HG02588 (cell line): ENCODE measurements around the gene TEKT5.
"Not testable (repeated sequence)": the region's sequence is repeated elsewhere in the genome, so short reads cannot be mapped to it uniquely, and the experiment has no call there.

Source experiments
- ATAC-seq: cut with Tn5 transposase; IDR thresholded peaks from one replicate; pipeline ENCODE4 v1.9.1; 2021; ENCODE audit warnings: mild to moderate bottlenecking, moderate library complexity; ENCODE audit not compliant: unreplicated experiment

The TEKT5 gene

DNA sequence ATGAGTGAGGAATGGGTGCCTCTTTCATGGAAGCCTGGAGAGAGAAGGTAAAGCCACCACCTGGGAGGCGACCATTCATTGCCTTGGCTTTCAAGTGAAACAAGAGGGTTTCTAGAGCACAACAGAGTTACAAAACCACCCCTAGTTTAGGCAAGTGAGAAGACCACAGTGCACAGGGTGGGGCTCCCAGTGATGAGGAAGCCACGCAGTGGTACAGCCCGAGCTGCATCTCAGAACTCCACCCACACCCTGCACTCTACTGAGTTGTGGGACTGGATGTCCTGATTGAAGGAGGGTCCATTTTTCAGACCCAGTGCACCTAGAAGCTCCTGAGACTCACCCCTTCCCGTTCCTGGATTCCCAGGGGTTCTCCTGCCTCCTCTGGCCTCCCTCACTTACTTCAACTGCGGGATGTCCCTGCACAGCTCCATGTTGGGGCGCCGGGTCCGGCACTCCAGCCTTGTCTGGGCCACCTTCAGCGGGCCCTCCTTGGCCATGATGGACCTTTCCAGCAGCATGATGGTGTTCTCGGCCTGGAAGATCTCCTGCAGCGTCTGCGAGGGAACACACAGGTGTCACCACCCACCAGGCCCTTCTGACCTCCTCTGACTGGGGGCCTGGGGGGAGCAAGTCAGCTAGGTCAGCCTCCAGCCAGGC lies 59.2 kb downstream of the TEKT5 start:
- no peak for ATAC-seq

DNA sequence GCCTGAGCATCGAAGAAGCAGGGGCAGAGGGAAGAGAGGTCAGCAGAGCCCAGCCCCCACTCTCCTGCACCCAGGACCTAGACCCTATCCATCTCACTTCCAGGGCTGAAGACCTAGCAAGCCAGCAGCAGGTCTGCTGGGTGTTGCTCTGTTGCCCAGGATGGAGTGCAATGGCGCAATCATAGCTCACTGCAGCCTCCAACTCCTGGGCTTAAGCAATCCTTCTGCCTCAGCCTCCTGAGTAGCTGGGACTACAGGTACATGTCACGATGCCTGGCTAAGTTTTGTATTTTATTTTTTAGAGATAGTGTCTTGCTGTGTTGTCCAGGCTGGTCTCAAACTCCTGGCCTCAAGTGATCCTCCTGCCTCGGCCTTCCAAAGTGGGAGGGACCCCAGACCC lies 61.3 kb downstream of the TEKT5 start:
- not testable (repeated sequence) for ATAC-seq

DNA sequence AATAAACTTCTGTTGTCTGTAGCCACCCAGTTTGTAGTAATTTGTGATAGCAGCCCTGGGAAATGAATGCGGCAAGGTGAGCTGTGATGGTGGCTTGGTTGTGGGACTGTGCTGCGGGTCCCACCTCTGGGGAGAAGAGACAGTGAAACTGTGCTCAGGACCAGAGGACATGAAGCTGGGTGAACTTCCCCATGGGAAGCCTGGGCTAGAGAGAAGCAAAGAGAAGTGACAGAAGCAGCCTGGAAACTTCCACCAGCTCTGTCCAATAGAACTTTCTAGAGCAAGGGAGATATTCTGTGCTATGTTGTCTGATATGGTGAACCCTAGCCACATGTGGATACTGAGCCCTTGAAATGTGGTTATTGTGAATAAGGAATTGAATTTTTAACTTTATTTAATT lies 62.8 kb downstream of the TEKT5 start:
- ATAC-seq = no peak

DNA sequence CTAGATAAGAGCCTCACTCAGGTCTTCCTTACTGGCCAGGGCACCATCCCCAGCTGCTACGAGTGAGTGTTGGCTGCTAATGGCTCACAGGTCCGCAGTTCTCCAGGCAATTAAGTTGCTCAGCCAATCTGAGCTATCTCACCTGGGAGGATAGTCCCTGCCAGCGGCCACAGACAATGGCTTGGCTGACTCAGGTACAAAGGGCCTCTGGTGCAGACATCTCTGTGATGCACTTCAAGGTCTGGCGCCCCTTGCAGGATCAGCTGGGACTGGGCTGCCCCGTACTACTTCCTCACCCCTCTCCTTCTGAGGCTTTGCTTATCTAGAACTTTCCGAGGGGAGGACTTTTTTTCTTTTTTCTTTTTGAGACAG lies 65.2 kb downstream of the TEKT5 start:
- no peak for ATAC-seq

DNA sequence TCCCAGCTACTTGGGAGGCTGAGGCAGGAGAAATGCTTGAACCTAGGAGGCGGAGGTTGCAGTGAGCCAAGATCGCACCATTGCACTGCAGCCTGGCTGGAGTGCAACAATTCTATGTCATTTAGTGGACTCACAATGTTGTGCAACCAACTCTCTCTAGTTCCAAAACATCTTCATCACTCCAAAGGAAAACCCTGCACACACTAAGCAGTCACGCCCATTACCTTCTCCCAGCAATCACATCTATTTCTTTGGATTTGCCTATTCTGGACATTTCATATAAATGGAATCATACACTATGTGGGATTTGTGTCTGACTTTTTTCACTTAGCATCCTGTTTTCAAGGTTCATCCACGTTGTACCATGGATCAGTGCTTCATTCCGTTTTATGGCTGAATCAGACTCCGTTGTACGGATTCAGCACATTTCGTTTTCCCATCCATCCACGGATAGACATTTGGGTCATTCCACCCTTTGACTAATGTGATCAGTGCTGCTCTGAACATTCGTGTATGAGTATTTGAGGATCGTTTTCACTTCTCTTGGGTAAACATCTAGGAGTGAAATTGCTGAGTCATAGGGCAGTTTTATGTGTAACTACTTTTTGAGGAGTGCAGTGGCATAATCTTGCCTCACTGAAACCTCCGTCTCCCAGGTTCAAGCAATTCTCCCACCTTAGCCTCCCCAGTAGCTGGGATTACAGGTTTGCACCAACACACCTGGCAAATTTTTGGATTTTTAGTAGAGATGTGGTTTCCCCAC lies 69.0 kb downstream of the TEKT5 start:
- ATAC-seq = no peak

DNA sequence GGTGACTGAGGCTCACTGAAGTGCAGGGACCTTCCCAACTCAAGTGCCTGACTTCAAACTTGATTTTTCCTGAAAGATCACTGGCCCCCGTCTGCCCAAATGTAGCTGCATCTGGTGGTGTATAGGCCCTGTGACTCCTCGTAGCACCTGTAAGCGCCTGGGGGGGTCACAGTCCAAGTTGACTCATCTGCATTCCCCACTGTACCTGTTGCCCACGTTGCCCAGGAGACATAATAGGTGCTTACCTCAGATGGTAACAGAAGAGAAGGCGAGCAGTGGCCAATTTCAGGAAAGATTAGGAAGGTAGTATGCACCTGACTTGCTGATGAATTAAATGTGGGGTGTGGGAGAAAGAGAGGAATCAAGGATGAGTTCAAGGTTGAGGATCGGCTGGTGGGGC lies 70.2 kb downstream of the TEKT5 start:
- no peak for ATAC-seq

DNA sequence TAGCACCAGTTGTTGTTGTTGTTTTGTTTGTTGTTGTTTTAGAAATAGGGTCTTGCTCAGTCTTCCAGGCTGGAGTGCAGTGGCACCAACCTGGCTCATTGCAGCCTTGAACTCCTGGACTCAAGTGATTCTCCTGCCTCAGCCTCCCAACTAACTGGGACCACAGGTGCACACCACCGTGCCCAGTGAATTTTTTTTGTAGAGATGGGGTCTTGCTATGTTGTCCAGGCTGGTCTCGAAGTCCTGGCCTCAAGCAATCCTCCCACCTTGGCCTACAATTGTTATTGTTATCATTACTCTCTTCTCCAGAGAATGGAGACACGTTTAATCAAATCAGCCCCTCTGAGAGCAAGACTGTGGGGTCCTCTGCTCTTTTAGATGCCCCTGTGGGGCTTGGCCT lies 71.7 kb downstream of the TEKT5 start:
- no peak for ATAC-seq

DNA sequence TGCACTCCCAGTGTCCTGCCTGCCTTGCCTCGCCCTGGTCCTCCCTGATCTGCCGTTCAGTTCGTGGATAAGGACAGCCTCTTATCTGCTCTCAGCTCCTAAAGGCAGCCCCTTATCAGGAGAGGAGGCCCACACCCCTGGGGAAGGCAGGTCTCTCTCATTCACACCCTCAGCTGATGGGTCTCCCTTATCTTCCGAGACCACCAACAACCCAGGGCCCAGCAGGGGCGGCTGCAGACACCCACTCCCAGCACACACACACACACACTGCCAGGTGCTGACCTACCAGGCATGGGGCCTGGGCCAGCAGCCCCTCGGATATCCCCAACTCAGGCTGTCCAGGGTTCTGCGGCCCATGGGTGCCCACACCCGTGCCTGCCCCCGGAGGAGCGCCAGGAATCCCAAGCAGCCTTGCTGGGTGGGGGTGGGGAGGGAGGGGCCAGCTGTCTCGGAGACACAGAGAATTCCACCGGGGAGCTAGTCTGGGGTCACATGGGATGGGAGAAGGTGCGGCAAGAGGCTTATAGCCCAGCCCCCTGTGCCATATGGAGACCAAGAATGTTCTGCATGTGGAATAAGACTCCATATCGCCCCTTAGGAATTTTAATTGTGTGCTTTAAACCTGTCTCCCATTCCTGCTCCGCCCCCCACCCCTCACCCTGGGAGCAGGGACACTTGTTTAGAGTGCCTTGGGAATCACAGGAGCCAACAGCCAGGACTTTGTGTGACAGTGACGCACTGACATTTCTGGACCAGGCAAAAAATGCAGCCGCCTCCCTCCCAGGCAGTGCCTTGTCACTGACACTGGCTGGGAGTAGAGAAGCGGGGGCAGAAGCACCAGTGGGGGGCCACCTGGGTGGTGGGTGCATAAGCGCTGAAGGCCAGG lies 72.5 kb downstream of the TEKT5 start:
- no peak for ATAC-seq

DNA sequence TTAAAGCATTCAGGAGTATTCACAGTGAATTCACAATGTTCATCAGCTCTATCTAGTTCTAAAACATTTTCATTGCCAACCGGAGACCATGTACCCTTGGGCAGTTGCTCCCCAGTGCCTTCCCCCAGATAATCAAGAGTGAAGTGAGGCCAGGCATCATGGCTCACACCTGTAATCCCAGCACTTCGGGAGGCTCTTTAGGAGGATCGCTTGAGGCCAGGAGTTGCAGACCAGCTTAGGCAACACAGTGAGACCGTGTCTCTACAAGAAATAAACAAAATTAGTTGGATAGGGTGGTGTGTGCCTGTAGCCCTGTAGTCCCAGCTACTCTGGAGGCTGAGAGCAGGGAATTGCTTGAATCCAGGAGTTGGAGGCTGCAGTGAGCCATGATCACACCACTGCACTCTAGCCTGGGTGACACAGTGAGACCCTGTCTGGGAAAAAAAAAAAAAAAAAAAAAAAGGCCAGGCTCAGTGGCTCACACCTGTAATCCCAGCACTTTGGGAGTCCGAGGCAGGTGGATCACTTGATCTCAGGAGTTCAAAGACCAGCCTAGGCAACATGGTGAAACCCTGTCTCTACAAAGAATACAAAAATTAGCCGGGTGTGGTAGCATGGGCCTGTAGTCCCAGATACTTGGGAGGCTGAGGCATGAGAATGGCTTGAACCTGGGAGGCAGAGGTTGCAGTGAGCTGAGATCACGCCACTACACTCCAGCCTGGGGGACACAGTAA lies 73.3 kb downstream of the TEKT5 start:
- not testable (repeated sequence) for ATAC-seq

DNA sequence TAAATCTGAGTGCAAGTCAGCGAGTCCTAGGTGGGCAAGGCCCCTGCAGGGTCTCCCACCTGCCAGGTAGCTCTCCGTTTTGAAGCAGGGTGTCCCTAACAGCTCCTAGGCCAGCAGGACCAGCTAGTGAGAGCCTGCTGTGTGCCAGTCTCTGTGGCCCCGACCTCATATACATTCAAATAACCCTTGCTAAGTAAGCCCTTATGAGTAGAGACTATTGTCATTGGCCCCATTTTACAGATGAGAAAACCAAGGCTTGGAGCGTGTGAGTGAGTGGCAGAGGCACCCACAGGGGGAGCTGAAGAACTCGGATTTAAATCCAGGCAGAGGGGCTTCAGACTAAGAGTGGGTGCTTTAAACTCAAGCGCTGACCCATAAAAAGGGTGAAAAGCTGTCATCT lies 74.6 kb downstream of the TEKT5 start:
- ATAC-seq = no peak

DNA sequence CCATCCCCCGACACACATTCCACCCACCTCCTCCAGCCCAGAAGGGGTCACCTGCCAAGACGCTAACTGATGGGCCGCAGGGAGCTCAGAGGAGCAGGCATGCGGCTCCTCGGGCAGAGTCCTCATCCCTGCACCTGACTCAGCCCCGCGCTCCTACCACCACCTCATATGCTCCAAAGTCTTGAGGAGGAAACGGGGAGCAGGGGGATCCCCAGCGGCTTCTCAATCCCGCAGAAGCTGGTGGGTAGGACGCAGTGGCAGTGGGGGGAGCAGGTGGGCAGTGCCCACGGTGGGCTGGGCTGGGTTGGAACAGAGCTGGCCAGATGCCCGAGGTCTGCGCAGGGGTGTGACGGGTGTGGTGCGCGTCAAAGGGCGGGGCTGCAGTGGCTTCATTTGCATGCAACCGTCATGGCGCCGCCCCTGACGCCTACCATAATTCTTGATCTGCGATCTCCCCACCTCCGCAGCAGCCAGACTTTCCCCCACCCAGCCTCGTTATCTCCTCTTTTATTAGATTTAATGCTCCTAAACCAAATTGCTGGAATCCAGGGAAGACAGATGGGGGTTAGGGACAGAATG lies 75.4 kb downstream of the TEKT5 start:
- ATAC-seq = no peak

DNA sequence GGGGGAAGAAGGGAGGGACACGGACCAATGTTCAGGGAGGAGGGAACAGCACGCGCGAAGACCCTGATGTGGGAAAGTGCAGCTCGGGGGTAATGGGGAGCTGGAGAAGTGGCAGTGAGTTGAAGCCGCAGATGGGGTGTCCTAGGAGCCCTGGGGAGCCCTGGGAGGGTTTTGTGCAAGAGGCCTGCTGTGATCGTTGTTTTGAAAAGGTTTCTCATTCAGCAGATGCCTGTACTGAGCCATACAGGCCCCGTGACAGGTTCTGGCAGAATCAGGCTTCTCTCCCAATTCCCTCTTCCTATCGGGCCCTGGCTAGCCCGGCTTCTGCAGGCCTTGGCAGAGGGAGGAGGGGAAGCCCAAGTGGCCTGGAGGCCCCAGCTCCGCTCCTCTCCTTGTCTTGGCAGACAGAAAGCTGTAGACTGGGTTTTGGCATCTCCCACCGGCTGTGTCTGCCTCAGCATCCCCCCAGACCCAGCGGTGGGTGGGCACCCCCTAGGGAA lies 76.0 kb downstream of the TEKT5 start:
- ATAC-seq = no peak

DNA sequence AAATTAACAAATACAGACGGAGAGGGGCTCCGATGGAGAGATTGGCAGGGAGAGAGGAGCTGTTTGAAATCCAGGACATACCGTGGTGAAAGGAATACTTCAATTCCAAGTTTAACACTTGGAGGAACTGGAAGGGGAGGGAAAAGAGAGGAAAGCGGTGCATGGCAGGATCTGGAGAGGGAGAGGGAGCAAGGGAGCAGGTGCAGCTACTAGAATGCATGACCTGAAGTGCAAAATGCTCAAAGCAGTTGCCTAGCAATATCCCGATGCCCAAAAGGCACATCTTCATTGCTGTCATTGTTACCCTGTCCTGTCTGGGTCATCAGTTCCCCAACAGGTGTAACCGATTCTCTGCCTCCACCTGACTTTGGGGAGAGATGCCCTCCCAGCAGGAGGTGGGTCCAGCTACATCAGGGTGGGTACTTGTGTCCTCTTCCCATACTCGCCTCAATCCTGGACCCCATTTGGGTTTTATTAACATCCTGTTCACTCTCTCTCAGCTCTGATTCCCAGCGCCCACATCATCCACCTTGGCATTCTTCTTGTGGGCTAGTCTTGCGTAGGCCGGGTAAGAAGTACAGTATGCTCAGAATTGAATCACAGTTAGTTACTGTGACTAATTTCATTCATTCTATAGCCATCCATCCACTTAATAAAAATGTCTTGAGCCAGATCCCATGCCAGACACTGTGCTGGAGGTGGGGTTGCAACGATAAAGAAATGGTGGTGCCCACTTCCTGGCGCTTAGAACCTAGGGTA lies 76.9 kb downstream of the TEKT5 start:
- no peak for ATAC-seq

DNA sequence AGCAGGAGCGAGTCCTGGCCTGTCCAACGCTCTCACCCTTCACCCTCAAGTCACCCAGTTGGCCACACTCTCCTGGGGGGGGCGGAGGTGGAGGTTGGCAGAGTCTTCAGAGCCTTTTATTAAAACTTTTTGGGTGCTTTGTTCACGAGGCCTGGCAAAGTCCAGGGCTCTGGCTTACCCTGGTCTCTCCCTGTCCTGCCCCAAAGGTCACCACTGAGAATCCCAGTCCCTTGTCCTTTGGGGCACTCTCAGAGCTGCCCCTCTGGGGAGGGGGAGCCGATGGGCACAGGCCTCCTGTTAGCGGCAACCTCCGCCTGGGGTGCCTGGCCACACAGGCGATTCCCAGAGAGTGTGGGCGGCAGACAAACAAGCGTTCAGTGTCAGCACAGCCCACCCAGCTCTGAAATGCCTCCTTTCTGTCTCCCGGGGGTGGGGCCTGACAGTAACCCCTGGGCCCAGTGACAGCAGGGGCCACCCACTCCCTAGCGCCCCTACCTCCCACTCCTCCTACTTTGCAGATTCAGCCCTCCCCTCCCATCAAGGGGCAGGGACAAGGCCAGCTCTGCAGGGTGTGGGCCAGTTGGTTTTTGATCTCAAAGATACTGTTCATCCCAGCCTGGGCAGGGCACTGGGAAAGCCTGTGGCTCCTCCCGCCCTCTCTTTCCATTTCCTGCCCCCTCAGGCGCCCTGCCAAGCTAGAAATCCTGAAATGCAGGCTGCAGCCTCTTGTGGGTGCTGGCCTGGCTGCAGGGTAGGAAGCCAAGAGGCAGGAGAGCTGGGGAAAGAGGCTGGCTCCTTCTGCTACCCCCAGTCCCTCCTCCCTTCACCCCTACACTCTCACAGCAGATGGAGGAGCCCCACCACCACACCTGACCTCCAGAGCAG lies 77.7 kb downstream of the TEKT5 start:
- no peak for ATAC-seq

DNA sequence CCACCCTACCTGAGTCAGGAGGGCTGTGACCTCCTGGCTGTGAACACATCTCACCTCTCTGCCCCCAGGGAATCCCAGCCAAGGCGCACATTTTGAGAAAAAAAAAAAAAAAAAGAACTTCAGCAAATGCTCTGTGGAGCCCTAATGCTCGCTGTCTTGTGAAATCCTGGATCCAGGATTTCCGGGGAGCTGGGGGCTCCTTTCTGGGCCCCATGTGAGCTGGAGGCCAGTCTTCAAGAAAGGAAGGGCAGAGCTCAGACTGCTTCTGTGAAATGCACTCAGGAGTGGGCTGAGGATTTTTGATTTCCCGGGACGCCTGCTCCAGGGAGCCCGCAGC lies 78.3 kb downstream of the TEKT5 start:
- no peak for ATAC-seq

DNA sequence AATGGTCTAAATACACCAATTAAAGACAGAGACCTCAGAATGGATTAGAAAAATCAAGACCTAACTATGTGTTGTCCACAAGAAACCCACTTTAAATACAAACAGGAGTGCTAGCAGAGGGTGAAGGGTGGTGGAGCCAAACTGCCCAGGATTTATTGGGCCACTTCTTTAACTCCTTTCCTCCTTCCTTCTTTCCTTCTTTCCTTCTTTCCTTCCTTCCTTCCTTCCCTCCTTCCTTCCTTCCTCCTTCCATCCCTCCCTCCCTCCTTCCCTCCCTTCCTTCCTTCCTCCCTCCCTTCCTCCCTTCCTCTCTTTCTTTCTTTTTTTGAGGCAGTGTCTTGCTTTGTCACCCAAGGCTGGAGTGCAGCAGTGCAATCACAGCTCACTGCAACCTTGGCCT lies 80.0 kb downstream of the TEKT5 start:
- ATAC-seq = no peak

DNA sequence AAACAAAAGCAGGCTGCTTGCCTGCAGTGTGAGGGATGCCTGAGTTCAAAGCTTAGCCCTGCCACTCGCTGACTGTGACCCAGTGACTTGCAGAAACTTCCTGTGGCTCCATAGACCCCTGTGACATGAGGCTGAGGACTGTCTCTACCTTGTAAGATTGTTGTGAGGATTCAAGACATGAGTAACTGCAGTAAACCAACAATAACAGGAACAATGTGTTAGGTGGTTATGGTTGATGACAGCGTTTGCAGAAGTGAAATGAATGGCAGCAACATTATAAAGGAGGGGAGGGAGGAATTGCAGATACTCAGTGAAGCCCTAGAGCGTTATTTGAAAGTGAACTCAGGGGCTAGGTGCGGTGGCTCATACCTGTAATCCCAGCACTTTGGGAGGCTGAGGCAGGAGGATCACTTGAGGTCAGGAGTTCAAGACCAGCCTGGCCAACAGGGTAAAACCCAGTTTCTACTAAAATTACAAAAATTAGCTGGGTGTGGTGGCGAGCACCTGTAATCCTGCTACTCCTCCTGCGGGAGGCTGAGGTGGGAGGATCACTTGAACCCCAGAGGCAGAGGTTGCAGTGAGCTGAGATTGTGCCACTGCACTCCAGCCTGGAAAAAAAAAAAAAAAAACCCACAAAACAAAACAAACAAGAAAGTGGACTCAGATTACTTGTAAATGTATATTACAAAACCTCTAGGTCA lies 80.8 kb downstream of the TEKT5 start:
- no peak for ATAC-seq

DNA sequence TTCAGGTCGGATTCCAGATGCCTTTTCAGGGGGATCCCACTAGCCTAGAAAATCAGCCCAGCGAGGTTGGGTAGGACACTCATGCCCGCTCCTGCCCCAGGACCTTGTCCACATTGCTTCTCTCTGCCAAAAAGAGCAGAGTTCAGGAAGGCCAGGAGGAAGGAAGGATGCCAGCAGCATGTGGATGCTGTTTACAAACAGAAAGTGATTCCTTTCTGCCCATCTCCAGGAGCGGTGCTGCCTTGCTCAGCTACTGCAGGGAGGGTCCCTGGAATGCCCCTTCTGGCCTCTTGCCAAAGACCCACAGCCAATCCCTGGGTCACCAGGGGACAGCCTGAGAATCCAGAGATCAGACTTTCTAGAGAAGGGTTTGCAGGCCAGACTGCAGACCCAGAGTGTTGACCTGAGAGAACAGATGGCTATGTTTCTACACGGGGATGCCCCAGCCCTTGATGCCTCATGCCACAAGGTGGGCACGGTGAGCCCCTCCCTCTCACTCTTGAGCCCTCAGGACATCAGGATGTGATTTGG lies 82.0 kb downstream of the TEKT5 start:
- no peak for ATAC-seq
